Ovary (tissue), 3 donors: ENCODE results near the gene NAA40.

Source experiments
- POLR2A ChIP-seq: fragments of 450-650 bp; IDR thresholded peaks from one replicate; pipeline ENCODE4 v1.6.1; 2017; ENCODE audit warnings: antibody characterized with exemption, mild to moderate bottlenecking, moderate library complexity
- TF ChIP-seq, protein P1 (sequence below), 3 donors: fragments of 450-650 bp in 2 of 3; fragments of 200-600 bp in 1 of 3; IDR thresholded peaks; one replicate each; pipeline versions ENCODE4 v1.5.1 to v1.8.0; 2016 to 2022; ENCODE audit warnings: antibody characterized with exemption in 3 of 3, mild to moderate bottlenecking in 1 of 3
- donor health status: DM: no; HTN: no; CAD: no.

DNA sequence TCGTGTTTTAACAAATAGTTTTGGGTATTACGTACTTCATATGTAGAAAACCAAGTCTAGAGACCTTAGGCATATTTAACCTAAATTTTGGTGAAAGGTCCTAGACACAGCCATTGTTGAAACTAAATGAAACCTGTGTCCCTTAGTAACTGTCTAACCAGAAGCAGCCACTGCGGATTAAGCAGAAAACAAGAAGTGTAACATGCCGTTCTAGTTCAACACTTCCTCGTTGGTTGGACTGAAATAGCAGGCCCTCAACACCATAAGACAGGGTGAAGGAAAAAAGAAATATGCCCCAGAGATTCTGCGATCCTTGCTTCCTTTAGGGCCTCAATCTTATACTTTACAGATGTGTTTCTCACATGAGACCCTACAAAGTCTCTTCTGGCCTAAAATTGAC, 2.0 kb downstream of the NAA40 start:
- TF ChIP-seq, protein P1, sequence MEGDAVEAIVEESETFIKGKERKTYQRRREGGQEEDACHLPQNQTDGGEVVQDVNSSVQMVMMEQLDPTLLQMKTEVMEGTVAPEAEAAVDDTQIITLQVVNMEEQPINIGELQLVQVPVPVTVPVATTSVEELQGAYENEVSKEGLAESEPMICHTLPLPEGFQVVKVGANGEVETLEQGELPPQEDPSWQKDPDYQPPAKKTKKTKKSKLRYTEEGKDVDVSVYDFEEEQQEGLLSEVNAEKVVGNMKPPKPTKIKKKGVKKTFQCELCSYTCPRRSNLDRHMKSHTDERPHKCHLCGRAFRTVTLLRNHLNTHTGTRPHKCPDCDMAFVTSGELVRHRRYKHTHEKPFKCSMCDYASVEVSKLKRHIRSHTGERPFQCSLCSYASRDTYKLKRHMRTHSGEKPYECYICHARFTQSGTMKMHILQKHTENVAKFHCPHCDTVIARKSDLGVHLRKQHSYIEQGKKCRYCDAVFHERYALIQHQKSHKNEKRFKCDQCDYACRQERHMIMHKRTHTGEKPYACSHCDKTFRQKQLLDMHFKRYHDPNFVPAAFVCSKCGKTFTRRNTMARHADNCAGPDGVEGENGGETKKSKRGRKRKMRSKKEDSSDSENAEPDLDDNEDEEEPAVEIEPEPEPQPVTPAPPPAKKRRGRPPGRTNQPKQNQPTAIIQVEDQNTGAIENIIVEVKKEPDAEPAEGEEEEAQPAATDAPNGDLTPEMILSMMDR (IDR thresholded peaks at IDR 0.05): no peak
- no peak for TF ChIP-seq POLR2A
